Measurements from ENCODE around the gene CNTNAP2. TPM values are rescaled to one million over a fixed set of nuclear protein-coding genes. Genes with fewer than 3 reads are reported as not detected.
A peak's percentile ranks its signal among the peaks of the same experiment; 100 is the strongest.

Gene CNTNAP2
- total and polyA plus RNA-seq, 2 experiments from 2014 or later: not detected

- no peaks in the 10 kb centered on the region for H3K9me3 ChIP-seq (ENCODE audit: low read depth)
- H3F3A ChIP-seq (ENCODE audit: insufficient read depth): no peaks in the 10 kb centered on the region
- WGBS, 2 experiments (ENCODE audit: low coverage in 1 of 2, low lambda C conversion rate in 2 of 2, missing lambda C conversion rate in 2 of 2): 50 to 56% methylated on average over 1 of the region's 1 CpG
- H3K4me3 ChIP-seq: no peak overlapping the region
- H3K4me1 ChIP-seq (ENCODE audit: insufficient read depth): no peaks in the 10 kb centered on the region
- no peak overlapping the region for H2AFZ ChIP-seq
- H3K9ac ChIP-seq: no peak overlapping the region
- no peaks in the 10 kb centered on the region for H3K27me3 ChIP-seq (replicated peaks; ENCODE audit: insufficient read depth)
- H3K79me2 ChIP-seq (ENCODE audit: insufficient read depth): no peaks in the 10 kb centered on the region
- TF ChIP-seq EZH2 (IDR thresholded peaks at IDR 0.05; ENCODE audit: insufficient read depth, poor library complexity, severe bottlenecking): no peak
- TF ChIP-seq EZH2phosphoT487 (IDR thresholded peaks at IDR 0.05; ENCODE audit: insufficient read depth, low read depth): no peak
- H4K20me1 ChIP-seq (ENCODE audit: insufficient read depth): no peaks in the 10 kb centered on the region
- H3K4me2 ChIP-seq (ENCODE audit: unreplicated experiment): no peak overlapping the region
- in situ Hi-C loops (cut with MboI): no loop called here
- H3K36me3 ChIP-seq (ENCODE audit: low read depth): no peaks in the 10 kb centered on the region
- no peak for DNase-seq
- H3K9me2 ChIP-seq (ENCODE audit: insufficient read depth): no peaks in the 10 kb centered on the region
- H3K27ac ChIP-seq: no peak overlapping the region
Observed at GRCh38 chr7:147497246-147497645, 1380.6 kb downstream of the CNTNAP2 start.

- Histone ChIP-seq H3K4me1 (ENCODE audit: insufficient read depth) (no peaks in the 10 kb centered on the region), H3K27ac (no peak overlapping the region), H3K36me3 (ENCODE audit: low read depth) (no peaks in the 10 kb centered on the region), H3K9me2 (ENCODE audit: insufficient read depth) (no peaks in the 10 kb centered on the region), H3F3A (ENCODE audit: insufficient read depth) (no peaks in the 10 kb centered on the region), H4K20me1 (ENCODE audit: insufficient read depth) (no peaks in the 10 kb centered on the region), H3K27me3 (replicated peaks; ENCODE audit: insufficient read depth) (no peaks in the 10 kb centered on the region), H2AFZ (no peak overlapping the region), H3K9ac (no peak overlapping the region), H3K4me3 (no peak overlapping the region), H3K79me2 (ENCODE audit: insufficient read depth) (no peaks in the 10 kb centered on the region), H3K9me3 (ENCODE audit: low read depth) (no peaks in the 10 kb centered on the region), H3K4me2 (ENCODE audit: unreplicated experiment) (no peak overlapping the region)
- WGBS, 2 experiments (ENCODE audit: low coverage in 1 of 2, low lambda C conversion rate in 2 of 2, missing lambda C conversion rate in 2 of 2): 56 to 58% methylated on average over 2 of the region's 2 CpGs
- in situ Hi-C loops (cut with MboI): no loop called here
- no peak for TF ChIP-seq EZH2phosphoT487 (IDR thresholded peaks at IDR 0.05; ENCODE audit: insufficient read depth, low read depth)
- TF ChIP-seq EZH2 (IDR thresholded peaks at IDR 0.05; ENCODE audit: insufficient read depth, poor library complexity, severe bottlenecking): no peak
- no peak for DNase-seq
Observed at GRCh38 chr7:147498081-147498480, 1381.5 kb downstream of the CNTNAP2 start.

- H2AFZ ChIP-seq: no peak overlapping the region
- in situ Hi-C loops (cut with MboI): no loop called here
- 6 to 11% methylated on average over 3 of the region's 3 CpGs for WGBS, 2 experiments (ENCODE audit: low coverage in 1 of 2, low lambda C conversion rate in 2 of 2, missing lambda C conversion rate in 2 of 2)
- peak; percentile 46 for DNase-seq
- H3K4me1 ChIP-seq (ENCODE audit: insufficient read depth): peaks cover 19% of the 10 kb centered on the region
- H3K9me3 ChIP-seq (ENCODE audit: low read depth): no peaks in the 10 kb centered on the region
- H3K4me3 ChIP-seq: peak overlapping the region; percentile 21; the same call in 1 of the 2 replicates
- H3K4me2 ChIP-seq (ENCODE audit: unreplicated experiment): no peak overlapping the region
- H3K79me2 ChIP-seq (ENCODE audit: insufficient read depth): no peaks in the 10 kb centered on the region
- TF ChIP-seq EZH2 (IDR thresholded peaks at IDR 0.05; ENCODE audit: insufficient read depth, poor library complexity, severe bottlenecking) (no peak), EZH2phosphoT487 (IDR thresholded peaks at IDR 0.05; ENCODE audit: insufficient read depth, low read depth) (no peak)
- no peaks in the 10 kb centered on the region for H3F3A ChIP-seq (ENCODE audit: insufficient read depth)
- no peaks in the 10 kb centered on the region for H3K9me2 ChIP-seq (ENCODE audit: insufficient read depth)
- H3K27me3 ChIP-seq (replicated peaks; ENCODE audit: insufficient read depth): no peaks in the 10 kb centered on the region
- no peaks in the 10 kb centered on the region for H4K20me1 ChIP-seq (ENCODE audit: insufficient read depth)
- peak overlapping the region; percentile 81 for H3K9ac ChIP-seq
- no peaks in the 10 kb centered on the region for H3K36me3 ChIP-seq (ENCODE audit: low read depth)
- H3K27ac ChIP-seq: peak overlapping the region; percentile 97
Observed at GRCh38 chr7:147509035-147509501, 1392.5 kb downstream of the CNTNAP2 start.

GRCh38 chr7:147509541-147510200 lies 1393.1 kb downstream of the CNTNAP2 start:
- Histone ChIP-seq H3K4me3 (peak overlapping the region; percentile 21; the same call in 1 of the 2 replicates), H2AFZ (0 out of 2 replicates have a peak overlapping the region, but pooled peaks have one; percentile 15), H3K36me3 (ENCODE audit: low read depth) (no peaks in the 10 kb centered on the region), H3K9me3 (ENCODE audit: low read depth) (no peaks in the 10 kb centered on the region), H3K4me2 (ENCODE audit: unreplicated experiment) (no peak overlapping the region), H4K20me1 (ENCODE audit: insufficient read depth) (no peaks in the 10 kb centered on the region), H3K27me3 (replicated peaks; ENCODE audit: insufficient read depth) (no peaks in the 10 kb centered on the region), H3K9me2 (ENCODE audit: insufficient read depth) (no peaks in the 10 kb centered on the region), H3K79me2 (ENCODE audit: insufficient read depth) (no peaks in the 10 kb centered on the region), H3K9ac (peak overlapping the region; percentile 81), H3K4me1 (ENCODE audit: insufficient read depth) (peaks cover 19% of the 10 kb centered on the region), H3F3A (ENCODE audit: insufficient read depth) (no peaks in the 10 kb centered on the region), H3K27ac (peak overlapping the region; percentile 97)
- TF ChIP-seq EZH2 (IDR thresholded peaks at IDR 0.05; ENCODE audit: insufficient read depth, poor library complexity, severe bottlenecking): no peak
- no peak for TF ChIP-seq EZH2phosphoT487 (IDR thresholded peaks at IDR 0.05; ENCODE audit: insufficient read depth, low read depth)
- in situ Hi-C loops (cut with MboI): no loop called here
- DNase-seq: peak; percentile 71
- WGBS, 2 experiments (ENCODE audit: low coverage in 1 of 2, low lambda C conversion rate in 2 of 2, missing lambda C conversion rate in 2 of 2): 8 to 11% methylated on average over 4 of the region's 4 CpGs

Data from GM23248 (cell line).